ENCODE results near the gene MINDY1.

GRCh38 chr1:150992626-150993025 is 14.1 kb downstream of the MINDY1 start:
- no peak for TF ChIP-seq EZH2 (IDR thresholded peaks at IDR 0.05)
- TF ChIP-seq POLR2AphosphoS5 (IDR thresholded peaks at IDR 0.05; ENCODE audit: borderline replicate concordance, low read depth, low read length), result no peak

Data from SK-N-MC (cell line).